GM21825 (cell line): ENCODE results near the gene ATP10A.

Source experiments
- ATAC-seq: cut with Tn5 transposase; IDR thresholded peaks from one replicate; pipeline ENCODE4 v1.9.1; 2021; ENCODE audit warnings: mild to moderate bottlenecking, moderate library complexity; ENCODE audit not compliant: unreplicated experiment

Gene ATP10A

GRCh38 chr15:25830844-25831451 lies 32.2 kb downstream of the ATP10A start:
- ATAC-seq: no peak

DNA sequence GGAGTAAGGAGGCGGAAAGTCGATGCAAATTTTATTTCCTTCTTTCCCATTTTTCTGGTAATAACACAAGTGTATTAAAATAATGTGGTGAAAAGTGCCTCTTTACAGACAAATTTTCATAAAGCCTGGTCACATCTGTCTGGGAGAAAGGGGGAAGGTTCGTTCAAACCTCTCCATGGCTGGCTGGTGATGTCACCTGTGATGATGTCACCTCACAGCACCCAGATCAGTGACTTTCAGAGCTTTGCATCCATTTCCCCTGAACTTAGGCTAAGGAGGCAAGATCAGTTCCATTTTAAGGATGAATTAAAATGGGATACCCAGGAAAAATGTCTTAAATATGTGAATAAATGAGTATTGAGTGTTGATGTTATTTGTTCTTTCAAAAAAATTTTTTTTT lies 34.1 kb downstream of the ATP10A start:
- no peak for ATAC-seq

DNA sequence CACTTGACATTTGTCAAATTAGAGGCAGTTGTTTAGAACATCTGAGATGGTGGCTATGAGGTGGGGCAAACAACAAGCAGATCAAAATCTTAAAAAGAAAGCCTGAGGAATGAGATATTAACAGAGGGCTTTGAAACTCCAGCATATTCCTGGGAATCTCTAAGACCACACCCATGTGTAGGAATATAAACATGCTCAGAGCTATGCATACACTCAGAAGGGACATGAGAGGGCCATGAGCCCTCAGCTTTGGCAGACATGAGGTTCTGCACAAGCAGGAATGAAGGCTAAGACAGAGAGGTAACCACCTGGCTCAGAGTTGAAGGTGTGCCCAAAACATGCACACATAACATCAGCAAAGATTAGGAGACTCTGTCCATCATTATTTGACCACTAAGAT lies 37.9 kb downstream of the ATP10A start:
- no peak for ATAC-seq

GRCh38 chr15:25824618-25825017 lies 38.5 kb downstream of the ATP10A start:
- ATAC-seq: no peak

DNA sequence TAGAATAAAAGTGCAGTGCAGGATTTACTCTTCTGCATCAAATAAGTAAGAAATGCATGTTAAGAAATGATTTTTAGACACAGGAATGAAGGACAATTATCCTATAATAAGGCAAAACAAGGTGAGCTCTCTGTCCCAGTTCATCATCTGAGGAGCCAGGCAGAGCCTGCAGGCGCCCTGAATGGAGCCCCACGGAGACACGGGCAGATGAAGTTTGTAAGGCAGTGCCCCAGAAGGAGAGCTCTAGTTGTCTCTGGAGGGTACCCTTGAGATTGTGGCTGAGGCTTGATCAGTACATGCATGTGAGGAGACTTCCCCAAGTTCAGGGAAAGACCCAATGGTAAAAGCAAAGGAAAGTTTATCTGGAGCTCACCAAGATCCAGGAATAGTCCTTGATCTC lies 50.3 kb downstream of the ATP10A start:
- no peak for ATAC-seq

DNA sequence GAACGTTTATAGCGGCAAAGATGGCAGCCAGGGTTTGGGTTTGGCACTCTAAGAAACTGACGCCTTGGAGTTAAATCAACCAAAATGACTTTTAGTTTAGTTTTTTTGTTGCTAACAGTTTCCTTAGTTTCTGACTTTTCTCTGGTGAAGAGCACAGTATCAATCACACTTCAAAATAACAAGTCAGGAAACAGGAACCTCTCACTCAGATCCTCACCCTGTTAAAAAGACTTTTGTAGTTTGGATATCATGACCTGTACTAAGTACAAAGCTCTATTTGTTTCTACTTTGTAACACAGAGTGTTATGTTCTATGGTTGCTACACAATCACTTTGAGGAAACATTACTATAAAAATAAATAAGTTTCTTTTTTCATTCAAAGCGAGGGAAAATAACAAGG lies 51.1 kb downstream of the ATP10A start:
- ATAC-seq: no peak

GRCh38 chr15:25811481-25811906 lies 51.6 kb downstream of the ATP10A start:
- peak; percentile 86 for ATAC-seq

GRCh38 chr15:25810631-25811091 lies 52.5 kb downstream of the ATP10A start:
- no peak for ATAC-seq

DNA sequence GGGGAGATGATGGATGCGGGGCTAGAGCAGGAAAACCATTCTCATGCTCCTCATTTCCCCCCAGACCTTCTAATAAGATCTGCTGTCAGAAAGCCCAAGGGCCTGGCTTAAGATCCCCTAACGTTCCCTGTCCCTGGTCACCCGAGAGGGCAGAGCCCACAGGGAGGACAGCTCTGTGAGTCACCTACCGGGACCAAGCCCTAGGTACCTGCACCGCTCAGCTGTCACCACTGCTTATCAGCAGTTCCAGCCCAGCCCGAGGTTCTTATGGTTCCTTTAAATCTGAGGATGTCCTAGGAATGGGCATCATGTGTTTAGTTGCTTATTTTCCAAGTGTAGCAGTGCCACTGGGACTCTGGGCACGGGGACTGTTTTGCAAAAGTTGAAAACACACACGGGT lies 53.0 kb downstream of the ATP10A start:
- ATAC-seq: no peak

DNA sequence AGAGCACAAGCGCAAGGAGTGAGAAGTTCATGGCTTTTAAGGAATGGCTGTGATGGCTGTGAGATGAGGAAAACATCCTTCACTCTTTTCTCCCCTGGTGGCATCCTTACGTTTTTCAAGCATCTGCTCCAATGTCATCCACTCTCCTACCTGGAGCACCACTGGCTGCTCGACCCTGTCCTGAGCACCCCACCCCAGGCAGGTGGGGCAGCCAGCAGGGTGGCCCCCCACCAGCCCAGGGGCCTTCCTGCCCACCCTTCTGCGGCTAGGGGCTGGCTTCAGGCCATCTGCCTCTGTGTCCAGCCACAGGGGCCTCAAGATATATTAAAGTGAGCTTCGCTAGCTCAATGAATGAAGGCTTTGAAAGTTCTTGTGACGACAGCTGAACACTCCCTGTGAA lies 56.1 kb downstream of the ATP10A start:
- ATAC-seq: no peak

DNA sequence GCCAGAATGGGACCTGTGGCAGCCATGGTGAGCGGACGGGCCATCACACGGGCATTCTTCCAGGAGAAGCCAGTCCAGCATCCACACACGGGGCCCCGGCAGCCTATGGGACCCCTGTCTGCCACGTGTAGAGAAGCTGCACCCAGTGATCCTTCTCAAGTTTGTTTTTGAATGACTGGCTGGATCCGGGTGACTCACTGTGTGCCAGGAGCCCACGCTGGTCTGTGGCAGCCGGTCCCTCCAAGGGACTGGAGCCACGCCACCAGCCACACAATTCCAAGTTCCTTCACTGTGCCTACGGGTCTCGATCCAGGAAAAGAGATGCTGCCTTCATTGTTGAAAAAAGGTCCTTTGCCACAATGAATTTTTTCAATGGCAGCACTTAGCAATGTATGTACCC lies 58.1 kb downstream of the ATP10A start:
- no peak for ATAC-seq

GRCh38 chr15:25804451-25804850 lies 58.7 kb downstream of the ATP10A start:
- ATAC-seq: no peak

GRCh38 chr15:25803541-25803940 lies 59.6 kb downstream of the ATP10A start:
- no peak for ATAC-seq

GRCh38 chr15:25803036-25803435 lies 60.1 kb downstream of the ATP10A start:
- no peak for ATAC-seq

DNA sequence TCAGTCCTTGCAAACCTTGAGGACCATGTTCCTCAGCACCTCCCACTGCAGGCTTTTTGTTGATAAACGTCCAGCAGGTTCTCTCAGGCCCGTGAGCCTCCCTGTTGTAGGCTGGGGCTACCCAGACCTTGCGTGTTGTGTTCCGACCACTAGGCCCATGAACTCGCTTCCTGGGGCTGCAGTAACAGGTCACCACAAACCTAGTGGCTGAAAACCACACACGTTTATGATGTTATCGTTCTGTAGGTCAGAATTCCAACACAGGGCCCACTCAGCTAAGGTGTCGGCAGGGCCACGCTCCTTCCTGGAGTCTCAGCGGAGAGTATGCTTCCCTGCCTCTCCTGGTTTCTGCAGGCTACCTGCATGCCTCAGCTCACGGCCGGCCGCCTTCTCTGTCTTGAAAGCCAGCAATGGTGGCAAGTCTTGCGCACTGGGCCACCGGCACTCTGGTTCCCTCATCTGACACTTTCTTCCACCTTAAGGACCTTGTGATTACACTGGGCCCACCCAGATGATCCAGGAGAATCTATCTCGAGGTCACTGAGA lies 60.8 kb downstream of the ATP10A start:
- ATAC-seq: no peak

GRCh38 chr15:25801586-25802284 lies 61.4 kb downstream of the ATP10A start:
- no peak for ATAC-seq

GRCh38 chr15:25800761-25801515 lies 62.2 kb downstream of the ATP10A start:
- ATAC-seq: no peak

DNA sequence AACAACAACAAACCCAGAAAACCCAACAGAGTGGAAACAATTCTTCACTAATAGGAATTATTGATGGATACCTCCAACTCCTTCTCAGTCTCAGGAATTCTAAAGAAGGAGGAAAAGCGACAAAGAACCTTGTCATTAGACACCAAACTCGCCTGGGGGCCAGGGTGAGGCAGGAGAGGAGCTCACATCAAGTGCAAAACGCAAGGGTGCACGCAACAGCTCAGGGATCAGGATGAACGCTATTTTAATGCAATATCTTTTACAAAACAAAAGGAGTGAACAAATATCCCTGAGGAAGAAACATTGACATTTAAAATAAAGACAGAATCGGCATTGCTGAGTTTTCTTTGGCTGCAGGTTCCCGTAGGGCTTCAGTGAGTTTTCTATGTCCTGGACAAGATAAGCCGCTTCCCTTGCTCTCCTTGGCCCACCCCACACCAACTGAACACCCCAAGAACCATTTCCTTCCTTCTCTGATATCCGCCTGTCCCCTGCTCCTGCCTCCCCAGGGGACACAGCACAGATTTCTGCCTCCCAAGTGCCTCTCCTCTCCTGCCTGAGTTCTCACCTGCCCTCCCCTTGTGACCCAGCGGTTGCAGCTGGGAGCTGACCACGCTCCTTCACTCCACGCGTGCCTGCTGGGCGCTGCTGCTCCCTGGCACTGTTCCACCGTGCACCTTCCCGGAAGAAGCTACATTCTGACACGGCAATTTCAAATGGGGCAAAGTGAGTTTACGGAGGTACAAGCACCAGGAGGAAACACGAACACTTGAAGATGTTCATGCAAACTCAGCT lies 63.0 kb downstream of the ATP10A start:
- no peak for ATAC-seq

DNA sequence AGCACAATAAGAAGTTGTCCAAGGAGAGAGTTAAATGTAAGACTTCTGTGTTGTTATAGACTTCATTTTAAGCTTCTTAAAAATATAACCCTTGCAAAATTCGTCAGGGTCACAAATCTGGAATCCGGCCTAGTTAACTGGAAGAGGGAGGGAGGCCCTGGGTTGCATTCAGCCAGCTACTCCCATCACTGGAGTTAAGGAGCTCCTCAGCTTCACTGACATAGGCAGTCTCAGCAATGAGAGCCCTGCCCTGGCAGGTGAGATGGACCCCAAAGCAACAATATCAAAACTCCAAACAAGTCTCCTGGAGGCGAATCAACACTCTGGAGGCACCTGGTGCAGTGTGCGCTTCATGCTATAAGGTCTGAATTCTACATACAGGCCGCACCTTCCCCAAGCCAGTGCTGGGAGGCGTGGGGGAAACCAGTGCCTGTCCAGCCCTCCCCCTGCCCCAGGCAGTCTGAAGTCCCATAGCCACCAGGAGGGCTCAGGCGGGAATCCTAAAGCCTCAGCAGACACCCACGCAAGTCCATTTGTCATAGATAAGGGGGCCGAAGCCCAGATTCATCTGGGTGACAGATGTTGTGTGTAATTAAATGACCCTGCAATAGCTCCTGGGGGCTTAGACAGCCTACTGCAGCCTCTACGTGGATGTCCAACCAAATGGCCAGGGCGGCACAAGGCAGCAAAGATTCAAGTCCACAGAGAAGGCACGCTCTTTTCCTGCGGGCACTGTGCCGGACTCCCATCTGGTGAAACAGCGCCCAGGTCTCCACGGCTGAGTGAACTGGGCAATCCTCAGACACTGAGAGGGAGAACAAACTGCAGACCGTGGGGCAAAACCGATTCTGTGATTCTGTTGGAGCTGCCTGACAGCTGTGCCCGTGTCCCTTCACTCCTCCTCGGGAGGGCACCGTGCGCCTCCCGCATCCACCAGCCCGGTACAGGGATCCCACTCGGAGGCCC lies 64.9 kb downstream of the ATP10A start:
- ATAC-seq: no peak

DNA sequence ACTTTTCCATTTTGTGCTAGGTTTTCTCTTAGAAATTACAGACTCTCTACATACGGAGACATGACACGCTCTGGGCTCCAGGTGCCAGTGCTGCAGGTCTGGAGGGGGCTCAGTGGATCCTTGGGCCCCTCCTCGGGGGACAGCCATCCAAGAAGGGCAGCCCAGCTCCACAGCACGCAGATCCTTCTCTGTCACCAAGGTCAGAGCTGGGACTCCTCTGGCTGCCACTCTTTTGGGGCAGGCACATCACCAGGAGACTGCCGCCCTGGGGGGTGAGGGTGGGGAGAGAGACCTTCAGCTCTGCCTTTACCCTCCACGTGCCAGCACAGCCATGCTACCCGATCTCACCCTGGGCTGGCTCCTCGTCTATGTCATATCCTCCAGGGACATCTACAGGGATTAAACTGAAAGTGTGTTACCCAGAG lies 65.6 kb downstream of the ATP10A start:
- no peak for ATAC-seq
